KOPT-K1 (cell line): ENCODE measurements around the gene FPR1.

ENCODE experiments used
- H3K27ac ChIP-seq: fragments of 200-600 bp; sonication (generic); 2 replicates; pipeline ENCODE4 v1.5.1; 2016; ENCODE audit warnings: antibody characterized with exemption, mild to moderate bottlenecking, low read depth, low read length; ENCODE audit not compliant: poor library complexity, severe bottlenecking
- H3K36me3 ChIP-seq: fragments of 200-600 bp; sonication (generic); 2 replicates; pipeline ENCODE4 v1.5.1; 2017; ENCODE audit warnings: antibody characterized with exemption, mild to moderate bottlenecking, low read length, moderate library complexity; ENCODE audit not compliant: insufficient read depth
- H3K9me3 ChIP-seq: fragments of 200-600 bp; sonication (generic); 2 replicates; pipeline ENCODE4 v1.5.1; 2017; ENCODE audit warnings: antibody characterized with exemption, low read length, mild to moderate bottlenecking; ENCODE audit not compliant: insufficient read depth, poor library complexity, severe bottlenecking

FPR1 gene, protein sequence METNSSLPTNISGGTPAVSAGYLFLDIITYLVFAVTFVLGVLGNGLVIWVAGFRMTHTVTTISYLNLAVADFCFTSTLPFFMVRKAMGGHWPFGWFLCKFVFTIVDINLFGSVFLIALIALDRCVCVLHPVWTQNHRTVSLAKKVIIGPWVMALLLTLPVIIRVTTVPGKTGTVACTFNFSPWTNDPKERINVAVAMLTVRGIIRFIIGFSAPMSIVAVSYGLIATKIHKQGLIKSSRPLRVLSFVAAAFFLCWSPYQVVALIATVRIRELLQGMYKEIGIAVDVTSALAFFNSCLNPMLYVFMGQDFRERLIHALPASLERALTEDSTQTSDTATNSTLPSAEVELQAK

DNA sequence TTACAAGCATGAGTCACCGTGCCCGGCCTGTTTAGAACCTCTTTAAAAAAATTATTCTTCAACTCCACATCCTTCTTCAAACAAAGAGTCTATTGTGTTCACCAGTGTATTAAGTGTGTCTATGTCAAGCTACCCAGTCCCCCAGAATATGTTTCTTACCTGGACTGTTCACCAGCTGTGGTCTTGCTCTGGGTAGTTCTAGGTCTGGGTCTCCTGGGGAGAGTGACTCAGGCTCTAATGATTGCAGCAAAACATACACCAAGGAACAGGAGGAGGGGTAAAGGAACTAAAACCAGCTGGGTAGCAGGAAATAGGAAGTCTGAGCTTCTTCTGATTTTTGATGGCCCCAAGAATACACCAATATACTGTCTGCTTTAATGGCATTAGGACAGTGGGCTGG, at the start of gene FPR1:
TSS of gene FPR1 (minus strand) at position 224 of the 400 bp plus-strand sequence. CDS start 4,884 bp downstream, outside the sequence.
- no peak within 1 kb of the TSS for H3K27ac ChIP-seq
- H3K9me3 ChIP-seq, result peaks cover 8% of the 10 kb centered on the region
- no peaks in the 10 kb centered on the region for H3K36me3 ChIP-seq

DNA sequence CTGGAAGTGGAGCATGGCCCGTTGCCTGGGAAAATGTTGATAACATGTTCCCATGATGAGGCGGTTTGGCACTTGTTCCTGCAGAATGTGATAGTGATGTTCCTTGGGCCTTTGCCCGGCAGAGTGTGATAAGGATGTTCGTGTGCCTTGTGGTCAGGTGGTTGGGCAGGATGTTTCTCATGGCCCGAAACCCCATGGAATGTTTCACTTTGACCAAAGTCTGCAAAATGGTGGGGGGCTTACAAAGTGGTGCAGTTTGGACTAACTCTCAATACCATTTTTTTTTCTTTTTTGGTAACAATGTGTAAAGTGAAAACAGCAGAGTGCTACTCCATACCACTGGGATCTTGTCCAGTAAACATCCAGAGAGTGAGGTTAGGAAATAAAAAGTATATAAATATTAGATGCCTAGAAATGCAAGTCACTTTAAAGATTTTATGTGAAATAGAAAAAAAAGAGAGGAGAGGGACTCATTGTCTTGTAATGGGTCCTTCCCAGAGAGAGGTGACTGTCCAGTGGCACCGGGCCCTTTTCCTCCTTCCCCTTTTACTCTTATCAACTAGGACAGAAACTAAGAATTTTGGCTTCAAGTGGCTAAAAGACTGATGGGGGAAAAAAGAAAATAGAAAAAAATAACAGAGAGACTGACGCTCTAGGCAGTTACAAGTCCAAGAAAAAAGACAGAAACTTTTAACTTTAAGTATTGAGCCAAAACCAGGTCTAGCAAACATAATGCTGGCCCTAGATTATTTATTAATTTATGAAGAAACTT, 49.0 kb upstream of the FPR1 start:
- Histone ChIP-seq H3K36me3 (no peaks in the 10 kb centered on the region), H3K9me3 (peaks cover 31% of the 10 kb centered on the region), H3K27ac (no peak overlapping the region)

DNA sequence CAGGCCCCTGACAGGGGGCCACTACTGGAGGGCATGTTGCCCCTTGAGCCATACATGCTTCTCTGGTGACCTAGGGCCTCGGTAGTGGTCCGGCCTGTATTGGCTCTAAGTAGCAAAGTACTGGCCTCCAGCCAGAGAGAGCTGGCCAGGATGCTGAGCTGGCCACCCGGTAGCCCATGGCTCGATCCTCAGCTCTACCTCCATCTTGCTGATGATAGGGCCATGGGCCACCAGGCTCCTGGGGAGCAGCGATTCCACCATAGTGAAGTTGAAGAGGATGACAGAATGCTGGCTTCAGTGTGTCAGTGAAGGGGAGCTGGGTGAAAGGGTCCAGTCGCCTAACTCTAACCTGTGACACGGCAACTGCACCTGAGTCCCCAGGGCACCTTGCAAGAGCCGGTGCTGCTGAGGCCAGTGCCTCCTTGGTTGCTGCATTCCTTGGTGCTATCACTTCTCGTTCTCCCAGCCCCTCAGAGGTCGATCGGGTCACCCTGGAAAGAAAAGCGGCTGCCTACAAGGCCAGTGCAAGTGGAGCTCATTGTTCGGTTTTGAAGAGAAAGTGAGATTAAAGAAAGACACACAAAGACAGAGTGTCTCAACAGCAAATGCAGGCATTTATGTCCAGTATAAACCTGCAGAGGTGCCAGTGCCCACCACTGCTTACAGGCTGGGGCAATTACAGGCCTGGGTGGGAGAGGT, 48.2 kb upstream of the FPR1 start:
- Histone ChIP-seq H3K9me3 (peaks cover 24% of the 10 kb centered on the region), H3K27ac (no peak overlapping the region), H3K36me3 (no peaks in the 10 kb centered on the region)

DNA sequence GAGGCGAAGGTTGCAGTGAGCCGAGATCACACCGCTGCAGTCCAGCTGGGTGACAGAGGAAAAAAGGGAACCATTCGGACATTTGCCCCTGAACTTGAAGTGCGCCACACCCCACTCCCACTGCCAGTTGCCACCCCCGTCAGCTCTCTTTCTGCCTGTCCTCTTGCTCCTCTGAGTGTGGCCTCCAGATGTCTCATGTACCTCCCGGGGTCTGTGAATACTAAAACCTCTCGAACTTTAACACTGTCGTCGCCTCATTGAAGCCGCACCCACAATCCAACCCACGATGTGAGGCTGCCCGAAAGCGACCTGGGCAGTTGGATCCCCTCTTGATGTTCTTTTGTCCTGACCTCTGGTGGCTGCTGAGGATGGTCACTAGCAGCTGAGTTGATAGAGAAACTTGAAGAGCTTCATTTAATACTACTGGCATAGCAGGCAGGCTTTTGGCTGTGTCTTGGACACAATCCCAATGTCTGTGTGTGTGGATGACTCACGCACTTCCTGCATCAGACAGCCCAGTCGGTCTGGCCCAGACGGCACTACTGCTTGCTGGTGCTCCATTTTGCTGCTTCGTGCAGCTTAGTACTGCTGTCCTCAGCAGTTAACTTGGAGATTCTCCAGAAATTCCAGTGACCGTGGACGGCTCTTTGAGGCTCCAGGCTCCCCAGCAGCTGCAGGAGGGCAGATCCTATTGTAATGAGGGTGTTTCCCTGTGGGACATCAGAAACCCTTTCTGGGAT, 47.5 kb upstream of the FPR1 start:
- peaks cover 19% of the 10 kb centered on the region for H3K9me3 ChIP-seq
- H3K27ac ChIP-seq, result no peak overlapping the region
- no peaks in the 10 kb centered on the region for H3K36me3 ChIP-seq

DNA sequence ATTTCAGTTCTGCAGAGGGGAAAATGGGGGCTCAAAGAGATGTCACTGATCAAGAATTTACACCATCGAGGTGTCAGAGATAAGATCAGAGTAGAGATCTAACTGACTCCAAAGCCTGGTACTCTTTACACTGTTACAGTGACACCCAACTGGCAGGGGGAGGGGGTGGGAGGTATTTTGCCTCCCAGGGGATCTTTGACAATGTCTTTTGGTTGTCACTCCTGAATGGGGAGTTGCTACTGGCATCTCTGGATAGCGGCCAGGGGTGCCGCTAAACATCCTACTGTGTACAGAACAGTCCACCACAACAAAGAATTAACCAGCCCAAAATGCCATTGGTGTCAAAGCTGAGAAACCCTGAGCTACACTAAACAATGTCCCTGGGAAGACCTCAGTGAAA, 46.4 kb upstream of the FPR1 start:
- Histone ChIP-seq H3K27ac (no peak overlapping the region), H3K36me3 (no peaks in the 10 kb centered on the region), H3K9me3 (peaks cover 19% of the 10 kb centered on the region)

DNA sequence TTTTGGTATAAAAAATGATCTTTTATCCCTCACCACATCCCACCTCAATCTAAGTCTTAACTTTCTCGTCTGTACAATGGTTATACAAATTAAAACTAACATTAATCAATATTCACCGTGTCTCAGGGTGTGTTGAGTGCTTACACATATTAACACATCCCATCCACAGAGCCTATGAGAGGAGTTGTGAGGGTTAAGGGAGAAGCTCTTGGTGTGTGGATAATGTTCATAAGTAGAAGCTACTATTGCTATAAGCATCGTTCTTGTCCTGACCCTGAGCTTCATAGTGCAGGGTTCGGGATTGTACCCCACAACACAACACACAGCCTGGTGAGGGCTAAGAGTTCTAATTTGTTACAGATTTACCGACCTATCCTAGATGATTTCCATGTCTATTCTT, 45.8 kb upstream of the FPR1 start:
- Histone ChIP-seq H3K9me3 (peaks cover 19% of the 10 kb centered on the region), H3K36me3 (no peaks in the 10 kb centered on the region), H3K27ac (no peak overlapping the region)

DNA sequence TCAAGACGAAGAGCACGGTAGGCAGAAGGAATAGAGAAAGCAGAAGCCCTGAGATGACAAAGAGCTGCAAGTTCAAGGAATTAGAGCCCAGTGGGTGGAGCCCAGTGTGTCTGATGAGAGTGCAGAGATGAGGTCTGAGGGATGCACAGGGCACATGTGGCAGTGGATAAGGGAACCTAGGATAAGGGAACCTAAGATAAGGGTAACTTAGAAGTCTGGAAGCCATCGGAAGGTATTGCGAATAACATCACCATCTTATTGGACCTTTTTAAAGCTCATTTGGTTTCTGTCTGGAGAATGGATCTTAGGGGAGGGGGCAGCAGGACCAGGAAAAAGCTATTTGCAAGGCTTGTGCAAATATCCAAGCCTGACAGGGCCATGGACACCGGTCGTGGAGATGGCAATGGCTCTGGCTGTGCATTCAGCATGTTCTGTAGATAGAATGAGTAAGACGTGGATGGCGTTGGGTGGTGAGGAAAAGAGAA, 44.6 kb upstream of the FPR1 start:
- no peaks in the 10 kb centered on the region for H3K36me3 ChIP-seq
- peaks cover 19% of the 10 kb centered on the region for H3K9me3 ChIP-seq
- H3K27ac ChIP-seq, result no peak overlapping the region

DNA sequence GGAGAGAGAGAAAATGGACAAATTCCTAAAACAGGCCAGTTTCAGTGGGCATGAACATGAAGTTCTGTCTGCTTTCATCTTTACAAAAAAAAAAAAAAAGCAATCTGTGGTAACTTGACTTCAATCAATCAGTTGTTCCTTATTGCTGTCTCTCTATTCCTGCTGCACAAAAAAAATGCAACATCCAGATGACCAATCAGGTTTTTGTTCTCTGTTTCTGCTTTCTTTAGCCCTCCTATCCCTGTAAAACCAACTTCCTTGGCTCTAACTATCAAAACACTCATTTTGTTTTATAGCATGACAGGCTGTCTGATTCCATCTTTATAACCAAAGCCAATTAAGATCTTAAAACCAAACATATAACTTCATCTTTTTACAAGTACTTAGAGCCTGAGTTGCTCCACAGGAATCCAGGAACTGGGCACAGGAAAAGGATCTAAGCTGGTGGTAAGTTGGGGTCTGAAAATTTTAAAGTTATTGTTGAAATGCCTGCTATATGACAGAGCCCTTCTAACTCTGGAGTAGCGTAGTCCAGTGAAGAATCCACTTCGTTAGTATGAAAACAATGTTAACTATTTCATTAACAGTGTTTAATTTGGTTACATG, 43.3 kb upstream of the FPR1 start, which contains the start of gene FPR3:
TSS of gene FPR3 (plus strand) at position 273 of the 606 bp plus-strand sequence. CDS start 28,592 bp downstream, outside the sequence.
- H3K36me3 ChIP-seq, result no peaks in the 10 kb centered on the region
- H3K27ac ChIP-seq, result no peak within 1 kb of the TSS
- peaks cover 13% of the 10 kb centered on the region for H3K9me3 ChIP-seq

DNA sequence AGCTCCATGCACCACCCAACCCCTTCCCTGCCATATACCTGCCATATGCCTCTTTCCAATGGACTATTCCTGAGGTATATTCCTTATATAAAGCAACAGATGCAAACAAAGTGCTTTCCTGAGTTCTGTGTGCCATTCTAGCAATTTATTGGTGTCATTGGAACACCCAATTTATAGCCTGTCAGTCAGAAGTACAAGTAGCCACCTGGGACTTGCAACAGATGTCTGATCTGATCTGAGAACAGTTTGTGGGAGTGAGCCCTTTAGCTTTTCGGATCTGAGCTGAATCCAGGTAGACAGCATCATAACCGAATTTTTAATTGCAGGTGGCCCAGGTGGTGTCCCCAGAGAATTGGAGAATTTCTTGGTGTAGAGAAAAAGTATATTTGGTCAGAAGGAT, 42.3 kb upstream of the FPR1 start:
- no peaks in the 10 kb centered on the region for H3K36me3 ChIP-seq
- H3K9me3 ChIP-seq, result peaks cover 3% of the 10 kb centered on the region
- H3K27ac ChIP-seq, result no peak overlapping the region

DNA sequence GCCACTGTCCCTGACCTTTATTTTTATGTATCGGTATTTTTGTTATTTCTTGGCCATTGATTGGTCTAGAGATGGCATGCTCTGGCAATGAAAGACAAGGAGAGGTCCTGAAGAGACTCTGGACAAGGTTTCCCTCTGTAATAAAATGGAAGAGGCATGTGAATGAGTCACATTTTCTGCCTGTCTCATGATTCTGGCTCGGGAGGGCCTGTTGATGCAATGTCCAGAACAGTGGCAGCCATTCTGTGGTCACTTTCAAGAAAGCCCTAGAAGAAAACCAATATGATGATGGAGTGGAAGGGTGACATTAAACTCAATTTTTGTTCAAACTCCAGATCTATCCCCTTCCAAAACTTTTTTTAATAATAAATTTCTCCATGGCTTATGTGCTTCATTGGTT, 41.3 kb upstream of the FPR1 start:
- Histone ChIP-seq H3K9me3 (no peaks in the 10 kb centered on the region), H3K36me3 (no peaks in the 10 kb centered on the region), H3K27ac (no peak overlapping the region)

DNA sequence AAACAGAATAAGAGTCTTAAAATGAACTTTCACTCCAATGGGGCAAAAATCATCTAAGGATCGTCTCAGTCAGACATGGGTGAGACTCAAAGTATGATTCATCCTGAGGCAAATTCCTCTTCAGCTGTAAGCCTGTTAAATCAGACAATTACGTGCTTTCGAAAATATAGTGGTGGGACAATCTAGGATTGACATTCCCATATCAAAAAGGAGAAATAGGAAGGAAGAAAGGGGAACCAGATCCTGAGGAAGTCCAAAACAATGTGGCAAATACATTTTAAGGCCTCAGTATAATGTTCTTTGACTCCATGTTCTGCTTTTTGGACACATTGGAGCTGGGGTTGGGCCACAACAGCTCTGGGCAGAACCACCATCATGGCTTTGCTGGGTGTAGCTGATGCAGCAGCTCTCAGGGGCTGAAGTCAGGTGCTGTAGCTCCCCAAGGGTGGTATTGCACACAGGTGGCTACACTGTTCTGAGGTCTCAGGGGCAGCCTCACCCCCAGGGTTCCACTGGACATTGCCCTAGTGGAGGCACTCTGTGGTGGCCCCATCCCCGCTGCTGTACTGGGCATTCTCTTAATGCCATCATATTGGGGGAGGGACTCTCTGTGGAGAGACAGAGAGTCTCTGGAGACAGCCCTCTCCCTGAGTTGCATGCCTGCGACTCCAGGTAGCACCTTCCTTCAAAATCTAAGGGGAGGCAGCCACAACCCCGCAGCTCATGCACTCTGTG, 37.5 kb upstream of the FPR1 start:
- Histone ChIP-seq H3K36me3 (no peaks in the 10 kb centered on the region), H3K9me3 (no peaks in the 10 kb centered on the region), H3K27ac (no peak overlapping the region)

DNA sequence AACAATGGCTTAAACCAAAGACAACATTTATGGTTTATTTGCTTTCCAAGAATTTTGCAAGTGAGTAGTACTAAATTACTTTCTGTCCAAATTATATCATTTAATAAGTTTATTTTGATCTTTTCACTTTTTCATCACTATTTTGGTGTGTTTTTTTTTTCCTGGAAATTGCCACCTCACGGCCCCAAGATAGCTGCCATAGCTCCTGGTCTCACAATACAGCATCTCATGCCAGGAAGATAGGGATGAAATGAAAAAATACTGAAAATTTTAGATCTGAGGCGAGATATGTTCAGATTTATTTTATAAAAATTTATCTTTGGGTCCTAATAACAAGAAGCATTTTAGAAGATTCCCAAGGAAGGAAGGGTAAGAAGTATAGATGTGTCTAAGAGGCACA, 36.4 kb upstream of the FPR1 start:
- Histone ChIP-seq H3K36me3 (no peaks in the 10 kb centered on the region), H3K27ac (no peak overlapping the region), H3K9me3 (no peaks in the 10 kb centered on the region)

DNA sequence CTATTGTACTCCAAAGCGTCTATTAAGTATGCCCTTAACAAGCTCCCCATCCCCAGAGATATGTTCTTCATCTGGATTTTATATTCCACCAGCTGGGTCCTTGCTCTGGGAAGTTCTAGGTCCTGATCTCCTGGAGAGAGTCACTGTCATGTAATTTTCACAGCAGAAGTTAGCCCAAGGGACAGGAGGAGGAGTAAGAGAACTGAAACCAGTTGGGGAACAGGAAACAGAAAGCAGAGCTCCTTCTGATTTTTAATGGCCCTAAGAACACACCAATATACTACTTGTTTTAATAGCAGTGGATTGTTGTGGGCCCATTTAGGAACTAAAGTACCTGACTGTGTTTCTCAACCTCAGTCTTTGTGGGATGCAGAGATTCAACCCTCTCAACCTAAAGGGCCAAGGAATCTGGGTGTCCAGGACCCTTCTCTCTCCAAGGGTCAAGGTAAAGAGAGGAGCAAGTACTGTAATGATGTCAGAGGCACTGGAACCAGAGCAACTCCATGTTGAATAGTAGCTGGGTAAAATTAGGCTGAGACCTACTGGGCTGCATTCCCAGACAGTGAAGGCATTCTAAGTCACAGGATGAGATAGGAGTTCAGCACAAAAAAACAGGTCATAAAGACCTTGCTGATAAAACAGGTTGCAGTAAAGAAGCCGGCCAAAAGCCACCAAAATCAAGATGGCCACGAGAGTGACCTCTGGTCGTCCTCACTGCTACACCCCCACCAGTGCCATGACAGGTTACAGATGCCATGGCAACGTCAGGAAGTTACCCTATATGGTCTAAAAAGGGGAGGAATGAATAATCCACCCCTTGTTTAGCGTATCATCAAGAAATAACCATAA, 35.2 kb upstream of the FPR1 start:
- Histone ChIP-seq H3K9me3 (no peaks in the 10 kb centered on the region), H3K27ac (no peak overlapping the region), H3K36me3 (no peaks in the 10 kb centered on the region)
